ENCODE data around the gene TMED8.

- no peak for TF ChIP-seq POLR2A (IDR thresholded peaks at IDR 0.05; ENCODE audit: low read length)
- TF ChIP-seq GATA1 (IDR thresholded peaks at IDR 0.05; ENCODE audit: low read depth, low read length) = no peak
Measured at GRCh38 chr14:77406718-77407117, 29.8 kb upstream of the TMED8 start.

Data from erythroblast (primary cell).